Measurements from ENCODE around the gene CD72. TPM values are rescaled to one million over a fixed set of nuclear protein-coding genes. Genes with fewer than 3 reads are reported as not detected.

The CD72 gene
- total RNA-seq, 2 experiments from 2014 or later = 67.6 to 91.4 TPM

DNA sequence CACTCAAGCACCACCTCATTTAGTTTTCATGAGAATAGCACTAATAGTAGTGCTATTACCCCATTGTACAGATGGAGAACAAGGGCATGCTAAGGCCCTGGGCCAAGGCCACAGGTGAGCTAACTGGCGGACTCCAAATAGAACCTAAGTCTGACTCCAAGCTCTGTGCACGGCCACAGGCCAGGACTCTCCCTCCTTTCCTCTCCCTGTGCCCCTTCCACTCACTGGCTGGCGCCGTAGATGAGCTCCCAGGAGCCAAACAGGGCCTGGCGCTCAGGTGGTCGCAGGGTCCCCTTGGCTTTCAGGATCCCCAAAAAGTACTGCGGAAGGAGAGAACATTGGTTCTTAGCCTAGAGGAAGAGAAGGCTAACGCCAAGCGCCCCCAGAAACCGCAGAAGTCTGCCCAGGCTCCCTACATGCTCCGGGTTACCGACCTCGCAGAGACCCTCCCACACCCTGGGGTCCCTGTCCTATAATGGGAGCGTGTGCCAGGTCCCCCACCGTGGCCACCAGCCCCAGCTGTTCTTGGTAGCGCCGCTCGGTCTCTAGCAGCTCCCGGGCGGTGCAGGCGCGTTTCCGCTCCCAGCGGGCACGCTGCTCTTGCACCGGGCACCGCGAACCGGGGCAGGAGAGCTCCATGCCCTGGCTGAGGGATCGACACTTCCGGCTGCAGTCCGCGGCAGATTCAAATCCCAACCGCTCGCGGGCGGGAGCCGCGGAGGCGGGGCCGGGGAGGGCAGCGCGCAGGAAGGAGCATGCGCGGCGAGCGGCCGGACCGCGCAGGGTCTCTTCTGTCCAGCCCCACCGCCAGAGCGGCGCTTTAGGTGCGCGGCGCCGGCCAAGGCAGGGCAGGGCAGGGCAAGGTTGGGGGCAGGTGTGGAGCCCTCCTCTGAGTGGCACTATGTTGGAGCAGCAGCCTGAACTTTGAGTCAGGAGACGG, 46.6 kb upstream of the CD72 start, which contains the start of gene ARHGEF39:
Gene ARHGEF39 (minus strand): TSS at position 665 of the 940 bp plus-strand sequence. CDS start 26 bp downstream, at position 639.
- peak; percentile 88 for DNase-seq (ENCODE audit: low spot score)
- TF ChIP-seq EZH2phosphoT487 (IDR thresholded peaks at IDR 0.05; ENCODE audit: borderline replicate concordance, low read depth, low read length) (no peak), CTCF (conservative IDR thresholded peaks at IDR 0.05; ENCODE audit: low read length) (peak; percentile 67)
- TSS peak; percentile 44 for BruUV-seq (replicated peaks)

GRCh38 chr9:35662437-35662836, 44.2 kb upstream of the CD72 start:
- BruUV-seq (replicated peaks) = no TSS peak
- H3K4me2 ChIP-seq (ENCODE audit: low read length) = peak overlapping the region; percentile 99
- ChIA-PET POLR2A (interaction anchor here (1.4 to 5.5 kb wide), 3 partner anchors 13 to 44 kb away, joined by 3 to 28 read pairs (median 3); partner anchors contain the start of gene CD72), CTCF (ENCODE audit: unreplicated experiment) (no interaction called here)
- TF ChIP-seq CTCF (conservative IDR thresholded peaks at IDR 0.05; ENCODE audit: low read length) (no peak), EZH2phosphoT487 (IDR thresholded peaks at IDR 0.05; ENCODE audit: borderline replicate concordance, low read depth, low read length) (no peak)
- H4K20me1 ChIP-seq (ENCODE audit: insufficient read depth, low read length) = 0 out of 2 replicates have a peak, but pooled peaks cover 5% of the 10 kb centered on the region
- DNase-seq (ENCODE audit: low spot score) = no peak
- H3K9me3 ChIP-seq (ENCODE audit: low read length) = no peaks in the 10 kb centered on the region
- no peak overlapping the region for H3K4me3 ChIP-seq (ENCODE audit: low read depth, low read length, poor library complexity, severe bottlenecking)
- peaks cover 78% of the 10 kb centered on the region for H3K4me1 ChIP-seq (ENCODE audit: insufficient read depth, low read length, poor library complexity, severe bottlenecking)
- intact Hi-C loops (cut with micrococcal nuclease; ENCODE audit: unreplicated experiment) = no loop called here
- H3K79me2 ChIP-seq (ENCODE audit: insufficient read depth, low read depth, low read length) = peaks cover 28% of the 10 kb centered on the region; the same call in 1 of the 2 replicates
- no peaks in the 10 kb centered on the region for H3K9me2 ChIP-seq (ENCODE audit: insufficient read depth, low read length)
- H2AFZ ChIP-seq (ENCODE audit: low read length) = no peak overlapping the region
- H3K36me3 ChIP-seq (ENCODE audit: insufficient read depth, low read length) = peaks cover 35% of the 10 kb centered on the region
- peak overlapping the region; percentile 85 for H3K27ac ChIP-seq (ENCODE audit: low read depth, low read length, poor library complexity, severe bottlenecking)

More for the DNA sequence above, 46.6 kb upstream of the CD72 start, which contains the start of gene ARHGEF39:
- POLR2A ChIA-PET = interaction anchor here (0.7 to 5.5 kb wide), 24 partner anchors 9 to 576 kb away, joined by 3 to 28 read pairs (median 5); partner anchors contain the start of genes CA9, CD72, GBA2 and HINT2
- Histone ChIP-seq H3K4me1 (ENCODE audit: insufficient read depth, low read length, poor library complexity, severe bottlenecking) (peaks cover 62% of the 10 kb centered on the region), H3K27ac (ENCODE audit: low read depth, low read length, poor library complexity, severe bottlenecking) (peak within 1 kb of the TSS; percentile 85), H3K4me2 (ENCODE audit: low read length) (peak within 1 kb of the TSS; percentile 99), H3K9me3 (ENCODE audit: low read length) (no peaks in the 10 kb centered on the region), H3K79me2 (ENCODE audit: insufficient read depth, low read depth, low read length) (peaks cover 17% of the 10 kb centered on the region; the same call in 1 of the 2 replicates), H4K20me1 (ENCODE audit: insufficient read depth, low read length) (no peaks in the 10 kb centered on the region), H2AFZ (ENCODE audit: low read length) (peak within 1 kb of the TSS; percentile 65), H3K36me3 (ENCODE audit: insufficient read depth, low read length) (peaks cover 35% of the 10 kb centered on the region), H3K4me3 (ENCODE audit: low read depth, low read length, poor library complexity, severe bottlenecking) (peak within 1 kb of the TSS; percentile 78), H3K9me2 (ENCODE audit: insufficient read depth, low read length) (no peaks in the 10 kb centered on the region)
- intact Hi-C loops (cut with micrococcal nuclease; ENCODE audit: unreplicated experiment) = no loop called here
- CTCF ChIA-PET (ENCODE audit: unreplicated experiment) = interaction anchor here (0.7 to 2.0 kb wide), 8 partner anchors 8 to 84 kb away, joined by 3 to 13 read pairs (median 3); no protein-coding TSS in a partner anchor
